Retina (tissue), 1 donor: ENCODE data around the gene SEMA6C.
"Not testable (repeated sequence)": the region's sequence is repeated elsewhere in the genome, so short reads cannot be mapped to it uniquely, and the experiment has no call there.

Experiments
- DNase-seq: peaks from one replicate; pipeline ENCODE4 v3.0.0-alpha.2; 2016

SEMA6C gene

GRCh38 chr1:151128800-151129199 lies 17.6 kb downstream of the SEMA6C start:
- DNase-seq: no peak

- no peak for DNase-seq
These were observed 21.5 kb downstream of the SEMA6C start for GRCh38 chr1:151124763-151125403.

- DNase-seq: no peak
These were observed 32.6 kb downstream of the SEMA6C start for GRCh38 chr1:151113877-151114276.

GRCh38 chr1:151108331-151108730 lies 38.1 kb downstream of the SEMA6C start:
- no peak for DNase-seq

- DNase-seq: no peak
These were observed 39.5 kb downstream of the SEMA6C start for GRCh38 chr1:151106894-151107293.

- no peak for DNase-seq
These were observed 41.8 kb downstream of the SEMA6C start for GRCh38 chr1:151104630-151105029.

- DNase-seq: no peak
These were observed 48.3 kb downstream of the SEMA6C start for GRCh38 chr1:151098126-151098525.

- not testable (repeated sequence) for DNase-seq
These were observed 49.0 kb downstream of the SEMA6C start for GRCh38 chr1:151097426-151097825.

- DNase-seq: no peak
These were observed 60.4 kb downstream of the SEMA6C start for GRCh38 chr1:151085953-151086559.
